SK-N-MC (cell line): Measurements from ENCODE around the gene ATG4B.

Experiments
- EZH2 ChIP-seq: fragments of 200-600 bp; sonication (generic); IDR thresholded peaks from one replicate; pipeline ENCODE4 v1.6.1; 2017; ENCODE audit warnings: antibody characterized with exemption
- FOXP2 ChIP-seq: optimal IDR thresholded peaks from 2 replicates; pipeline ENCODE3; 2011; ENCODE audit warnings: mild to moderate bottlenecking, moderate library complexity; ENCODE audit not compliant: insufficient read depth; ENCODE audit errors: extremely low read length, control extremely low read depth

GRCh38 chr2:241602720-241603119 lies 34.8 kb upstream of the ATG4B start:
- TF ChIP-seq FOXP2 (no peak), EZH2 (no peak)
